Spinal cord (tissue), 10 donors: Measurements from ENCODE around the gene ADNP2. TPM values are rescaled to one million over a fixed set of nuclear protein-coding genes. Genes with fewer than 3 reads are reported as not detected.

Experiments used
- DNase-seq, 6 donors: peaks; one replicate each; pipeline versions ENCODE4 v3.0.0 to v3.0.0-alpha.2; 2013 to 2015; ENCODE audit warnings: low spot score in 6 of 6, low read depth in 4 of 6
- H3K27ac ChIP-seq: one replicate; pipeline ENCODE4 v1.5.1; 2013; ENCODE audit warnings: low read depth, low read length, control low read depth
- H3K27me3 ChIP-seq: one replicate; pipeline ENCODE4 v1.6.1; 2013; ENCODE audit warnings: low read length; ENCODE audit not compliant: control insufficient read depth, insufficient read depth
- H3K36me3 ChIP-seq: one replicate; pipeline ENCODE4 v1.6.1; 2013; ENCODE audit warnings: low read length; ENCODE audit not compliant: control insufficient read depth, insufficient read depth
- H3K4me1 ChIP-seq: one replicate; pipeline ENCODE4 v1.6.1; 2013; ENCODE audit warnings: low read length; ENCODE audit not compliant: control insufficient read depth, insufficient read depth
- H3K4me3 ChIP-seq: one replicate; pipeline ENCODE4 v1.5.1; 2013; ENCODE audit warnings: low read depth, low read length, control low read depth
- H3K9me3 ChIP-seq: one replicate; pipeline ENCODE4 v1.6.1; 2013; ENCODE audit warnings: low read length; ENCODE audit not compliant: control insufficient read depth, insufficient read depth
- WGBS: methylation state at CpG from one replicate; pipeline ENCODE4 v1.1.5; 2013; ENCODE audit warnings: missing lambda C conversion rate; ENCODE audit not compliant: insufficient coverage; 5-methylcytosine and 5-hydroxymethylcytosine counted together
- polyA plus RNA-seq, 2 donors: library from polyadenylated mRNA; unstranded; fragments of 120-200 nt; gene quantifications; one replicate each; pipeline ENCODE4 v1.2.1, GENCODE V29; 2013; ENCODE audit not compliant: insufficient read length in 2 of 2
- total RNA-seq, 2 donors: library from RNA; depleted of rRNA in 1 of 2; stranded (reverse); fragments of 120-200 nt in 1 of 2; fragments of >200 nt in 1 of 2; gene quantifications; one replicate each; pipeline versions ENCODE4 v1.2.3 to v1.2.4, GENCODE V29; 2013 to 2014
- donor health status: healthy.

The ADNP2 gene
- total and polyA plus RNA-seq, 4 donors, result 13.9 to 18.9 (median 16.5) TPM

DNA sequence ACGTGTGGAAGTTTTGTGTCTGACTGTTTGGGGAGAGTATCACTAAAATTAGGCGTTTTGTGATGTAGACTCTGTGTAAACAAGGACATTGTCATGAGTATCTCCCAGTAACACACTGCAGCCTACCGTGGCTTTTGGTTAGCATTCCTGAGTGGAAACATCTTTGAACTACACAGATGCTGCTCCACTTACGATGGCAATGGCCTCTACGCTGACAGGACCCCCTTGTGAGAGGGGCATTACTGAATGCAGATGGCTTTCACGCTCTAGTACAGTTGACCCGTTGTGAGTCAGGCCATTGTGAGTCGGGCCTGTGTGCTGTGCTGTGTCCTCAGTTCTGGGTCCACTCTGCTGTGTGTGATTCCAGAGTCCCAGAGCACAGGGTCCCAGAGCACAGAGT lies 34.4 kb upstream of the ADNP2 start:
- no peak overlapping the region for H3K4me3 ChIP-seq
- peak in 1 of 6 donors; percentile 9 for DNase-seq
- H3K9me3 ChIP-seq, result no peaks in the 10 kb centered on the region
- no peak overlapping the region for H3K27ac ChIP-seq
- 80% methylated on average over 6 of the region's 8 CpGs for WGBS
- H3K27me3 ChIP-seq, result no peaks in the 10 kb centered on the region
- H3K36me3 ChIP-seq, result peaks cover 15% of the 10 kb centered on the region
- no peaks in the 10 kb centered on the region for H3K4me1 ChIP-seq

DNA sequence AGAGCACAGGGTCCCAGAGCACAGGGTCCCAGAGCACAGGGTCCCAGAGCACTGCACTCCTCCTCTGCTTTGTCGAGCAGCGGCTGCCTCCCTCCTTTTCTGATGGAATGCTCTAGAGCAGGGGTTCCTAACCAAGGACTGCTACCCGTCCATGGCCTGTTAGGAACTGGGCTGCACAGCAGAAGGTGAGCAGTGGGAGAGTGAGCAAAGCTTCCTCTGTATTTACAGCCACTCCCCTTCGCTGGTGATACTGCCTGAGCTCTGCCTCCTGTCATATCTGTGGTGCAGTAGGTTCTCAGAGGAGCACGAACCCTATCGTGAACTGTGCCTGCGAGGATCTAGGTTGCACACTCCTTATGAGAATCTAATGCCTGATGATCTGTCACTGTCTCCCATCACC lies 33.1 kb upstream of the ADNP2 start:
- Histone ChIP-seq H3K9me3 (no peaks in the 10 kb centered on the region), H3K4me1 (no peaks in the 10 kb centered on the region), H3K36me3 (peaks cover 17% of the 10 kb centered on the region), H3K27ac (no peak overlapping the region), H3K4me3 (no peak overlapping the region), H3K27me3 (no peaks in the 10 kb centered on the region)
- 98% methylated on average over 6 of the region's 7 CpGs for WGBS
- no peak for DNase-seq

DNA sequence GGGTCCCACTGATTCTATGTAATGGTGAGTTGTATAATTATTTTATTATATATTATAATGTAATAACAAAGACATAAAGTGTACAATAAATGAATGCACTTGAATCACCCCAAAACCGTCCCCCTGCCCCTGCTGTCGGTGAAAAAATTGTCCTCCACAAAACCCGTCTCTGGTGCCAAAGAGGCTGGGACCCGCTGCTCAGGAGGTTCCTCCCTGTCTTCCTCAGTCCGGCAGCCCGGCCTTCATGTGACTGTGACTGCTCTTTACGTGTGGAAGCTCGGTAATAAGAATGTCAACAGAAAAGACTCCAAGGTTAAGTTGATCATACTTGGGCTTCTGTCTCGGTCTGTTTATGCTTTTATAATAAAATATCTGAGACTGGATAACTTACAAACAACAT lies 32.7 kb upstream of the ADNP2 start:
- WGBS, result 95% methylated on average over 7 of the region's 9 CpGs
- Histone ChIP-seq H3K27me3 (no peaks in the 10 kb centered on the region), H3K36me3 (peaks cover 18% of the 10 kb centered on the region), H3K9me3 (no peaks in the 10 kb centered on the region), H3K4me3 (no peak overlapping the region), H3K4me1 (no peaks in the 10 kb centered on the region), H3K27ac (no peak overlapping the region)
- no peak for DNase-seq

DNA sequence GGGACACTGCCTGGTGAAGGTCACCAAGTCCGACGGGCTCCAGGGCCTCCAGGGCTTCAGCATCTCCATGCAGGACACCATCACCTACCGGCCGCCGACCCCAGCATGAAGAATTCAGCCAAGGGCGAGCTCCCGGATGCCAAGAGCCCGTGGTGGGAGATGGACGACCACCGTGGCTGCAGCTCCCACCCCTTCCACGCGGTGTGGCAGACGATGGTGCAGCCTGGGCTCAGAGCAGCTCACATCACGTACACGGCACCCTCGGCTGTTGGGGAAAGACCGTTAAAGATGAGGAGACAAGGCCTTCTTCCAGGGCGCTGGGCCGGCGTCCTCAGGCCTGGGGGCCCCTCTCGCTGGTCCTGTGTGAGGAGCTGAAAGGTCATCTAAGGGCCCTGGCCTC lies 31.2 kb upstream of the ADNP2 start:
- H3K27me3 ChIP-seq, result no peaks in the 10 kb centered on the region
- peaks cover 22% of the 10 kb centered on the region for H3K36me3 ChIP-seq
- 96% methylated on average over 21 of the region's 21 CpGs for WGBS

DNA sequence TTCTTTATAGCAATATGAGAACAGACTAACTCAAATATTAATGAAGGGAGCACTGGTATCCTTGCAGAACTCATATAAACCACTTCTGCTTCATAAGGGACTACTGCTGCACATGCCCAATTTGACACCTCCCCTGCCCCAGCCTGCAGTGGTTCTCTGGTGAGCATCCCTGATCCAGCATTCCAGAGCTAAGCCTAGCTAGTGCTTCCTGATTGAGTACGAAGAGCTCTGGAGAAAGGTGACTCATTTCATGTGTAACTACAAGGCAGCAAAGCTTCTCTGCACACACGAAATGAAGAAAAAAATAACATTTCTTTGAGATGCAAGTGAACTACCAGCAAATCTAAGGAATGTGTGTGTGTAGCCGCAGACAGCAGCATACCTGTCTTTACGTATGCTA lies 22.8 kb upstream of the ADNP2 start:
- DNase-seq, result no peak
- no peaks in the 10 kb centered on the region for H3K27me3 ChIP-seq
- 85% methylated on average over 3 of the region's 4 CpGs for WGBS
- no peak overlapping the region for H3K27ac ChIP-seq
- H3K9me3 ChIP-seq, result peaks cover 7% of the 10 kb centered on the region
- H3K4me3 ChIP-seq, result no peak overlapping the region
- H3K4me1 ChIP-seq, result no peaks in the 10 kb centered on the region
- peaks cover 7% of the 10 kb centered on the region for H3K36me3 ChIP-seq

More for the DNA sequence above, 31.2 kb upstream of the ADNP2 start:
- DNase-seq, result no peak
- no peaks in the 10 kb centered on the region for H3K9me3 ChIP-seq
- no peaks in the 10 kb centered on the region for H3K4me1 ChIP-seq
- no peak overlapping the region for H3K4me3 ChIP-seq
- no peak overlapping the region for H3K27ac ChIP-seq

DNA sequence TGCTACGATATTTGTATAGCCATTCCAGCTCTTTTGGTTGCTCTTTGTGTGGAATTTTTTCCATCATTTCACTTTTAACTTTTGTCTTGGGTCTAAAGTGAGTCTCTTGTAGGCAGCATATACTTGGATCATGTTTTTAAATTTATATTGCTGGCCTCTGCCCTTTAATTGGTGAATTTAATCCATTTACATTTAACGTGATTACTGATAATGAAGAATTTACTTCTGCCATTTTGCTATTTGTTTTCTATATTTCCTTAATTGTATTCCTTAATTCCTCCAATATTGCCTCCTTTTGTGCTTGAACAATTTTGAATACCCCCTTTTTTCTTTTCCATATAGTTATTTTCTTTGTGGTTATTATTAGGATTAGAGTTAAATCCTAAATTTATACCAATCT lies 21.0 kb upstream of the ADNP2 start:
- peaks cover 3% of the 10 kb centered on the region for H3K36me3 ChIP-seq
- no CpG with 5 or more reads among the region's 2 CpGs for whole genome bisulfite sequencing
- H3K4me3 ChIP-seq, result no peak overlapping the region
- DNase-seq, result no peak
- peaks cover 7% of the 10 kb centered on the region for H3K9me3 ChIP-seq
- no peaks in the 10 kb centered on the region for H3K27me3 ChIP-seq
- no peak overlapping the region for H3K27ac ChIP-seq
- H3K4me1 ChIP-seq, result no peaks in the 10 kb centered on the region

DNA sequence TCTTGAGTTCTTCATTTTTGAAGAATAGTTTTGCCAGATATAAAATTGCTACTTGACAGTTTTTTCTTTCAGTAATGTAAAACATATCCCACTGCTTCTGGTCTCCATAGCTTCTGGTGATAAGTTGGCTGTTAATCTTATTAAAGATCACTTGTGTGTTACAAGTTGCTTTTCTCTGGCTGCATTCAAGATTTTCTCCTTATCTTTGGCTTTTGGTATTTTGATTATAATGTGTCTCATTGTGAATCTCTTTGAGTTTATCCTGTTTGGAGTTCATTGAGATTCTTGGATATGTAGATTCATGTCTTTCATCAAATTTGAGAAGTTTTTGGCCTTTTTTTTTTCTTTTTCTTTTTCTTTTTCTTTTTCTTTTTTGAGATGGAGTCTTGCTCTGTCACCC lies 20.2 kb upstream of the ADNP2 start:
- no peaks in the 10 kb centered on the region for H3K4me1 ChIP-seq
- peaks cover 3% of the 10 kb centered on the region for H3K36me3 ChIP-seq
- peaks cover 7% of the 10 kb centered on the region for H3K9me3 ChIP-seq
- no peak overlapping the region for H3K4me3 ChIP-seq
- H3K27me3 ChIP-seq, result no peaks in the 10 kb centered on the region
- H3K27ac ChIP-seq, result no peak overlapping the region
- no peak for DNase-seq

DNA sequence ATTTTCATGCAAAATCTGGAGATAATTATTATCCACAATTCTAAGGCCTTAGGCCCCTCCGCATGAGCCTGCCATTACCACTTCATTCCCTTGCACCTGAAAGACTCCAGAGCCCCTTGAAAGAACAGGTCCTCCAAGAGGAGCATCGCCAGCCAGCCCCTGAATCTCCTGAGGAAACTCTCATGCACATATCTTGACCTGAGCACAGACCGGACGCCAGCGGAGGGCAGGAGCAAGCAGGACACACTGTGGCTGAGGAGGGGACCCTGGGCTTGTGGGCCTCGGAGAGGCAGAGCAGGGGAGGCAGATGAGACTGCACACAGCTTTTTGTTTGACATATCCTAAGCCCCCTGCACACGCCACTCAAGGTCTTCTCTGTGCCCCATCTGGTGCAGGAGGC lies 13.6 kb upstream of the ADNP2 start:
- Histone ChIP-seq H3K4me1 (no peaks in the 10 kb centered on the region), H3K9me3 (no peaks in the 10 kb centered on the region), H3K27ac (no peak overlapping the region), H3K36me3 (peaks cover 8% of the 10 kb centered on the region), H3K27me3 (no peaks in the 10 kb centered on the region), H3K4me3 (no peak overlapping the region)
- WGBS, result 100% methylated on average over 6 of the region's 7 CpGs
- DNase-seq, result no peak

DNA sequence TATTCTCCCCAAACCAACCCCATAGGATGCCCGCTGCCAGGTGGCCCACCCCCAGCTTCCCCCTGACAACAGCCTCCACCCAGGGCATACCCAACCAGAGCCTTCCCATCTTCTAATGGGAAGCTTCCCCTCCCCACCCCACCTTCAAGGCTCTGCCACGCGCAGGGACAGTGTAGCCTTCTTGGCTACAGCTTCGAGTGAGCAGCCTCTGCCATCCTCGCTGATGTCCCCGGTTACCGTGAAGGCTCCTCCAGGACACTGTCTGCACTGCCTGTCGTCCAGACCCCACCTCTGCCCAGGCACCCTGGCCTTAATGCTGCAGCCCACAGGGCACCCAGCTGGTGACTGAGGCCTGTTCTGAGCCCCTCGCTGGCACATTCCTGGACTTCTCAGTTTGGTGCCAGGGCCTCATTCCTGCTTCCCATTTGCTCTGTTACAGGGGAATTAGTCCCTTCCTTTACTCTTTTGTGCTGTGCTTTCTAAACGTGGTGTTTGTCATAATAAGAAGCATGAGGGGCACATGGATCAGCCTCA lies 13.0 kb upstream of the ADNP2 start:
- no peaks in the 10 kb centered on the region for H3K4me1 ChIP-seq
- H3K4me3 ChIP-seq, result no peak overlapping the region
- H3K27me3 ChIP-seq, result no peaks in the 10 kb centered on the region
- DNase-seq, result no peak
- H3K36me3 ChIP-seq, result peaks cover 8% of the 10 kb centered on the region
- H3K27ac ChIP-seq, result no peak overlapping the region
- H3K9me3 ChIP-seq, result no peaks in the 10 kb centered on the region
- 87% methylated on average over 10 of the region's 10 CpGs for WGBS

DNA sequence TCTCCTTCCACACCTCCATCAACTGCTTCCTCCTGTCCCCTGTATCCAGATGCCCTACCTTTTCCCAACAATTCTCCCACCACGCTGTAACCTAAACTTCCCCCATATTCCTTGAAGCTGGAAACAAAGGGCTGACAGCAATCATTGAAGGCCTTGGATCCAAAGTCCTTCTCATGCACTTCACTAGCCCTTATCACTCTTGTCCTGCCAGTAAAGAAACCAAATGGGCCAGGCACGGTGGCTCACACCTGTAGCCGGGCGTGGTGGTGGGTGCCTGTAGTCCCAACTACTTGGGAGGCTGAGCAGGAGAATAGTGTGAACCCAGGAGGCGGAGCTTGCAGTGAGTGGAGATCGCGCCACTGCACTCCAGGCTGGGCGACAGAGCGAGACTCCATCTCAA lies 11.9 kb upstream of the ADNP2 start:
- DNase-seq, result no peak
- Histone ChIP-seq H3K4me1 (no peaks in the 10 kb centered on the region), H3K27me3 (no peaks in the 10 kb centered on the region), H3K27ac (no peak overlapping the region), H3K9me3 (no peaks in the 10 kb centered on the region), H3K36me3 (peaks cover 8% of the 10 kb centered on the region), H3K4me3 (no peak overlapping the region)
- 100% methylated on average over 3 of the region's 9 CpGs for WGBS
